Adrenal gland (tissue), 12 donors: ENCODE measurements around the gene MTOR. TPM values are rescaled to one million over a fixed set of nuclear protein-coding genes. Genes with fewer than 3 reads are reported as not detected.

Source experiments
- DNase-seq, 7 donors: peaks; one replicate each; pipeline ENCODE4 v3.0.0-alpha.2; 2019 to 2020
- H3K27ac ChIP-seq, 5 donors: fragments of 200-600 bp; sonication (generic) in 4 of 5; 1 replicate in 3 of 5; 2 replicates in 2 of 5; pipeline versions ENCODE4 v1.5.1 to v1.8.0; 2016 to 2020; ENCODE audit warnings: mild to moderate bottlenecking in 1 of 5
- H3K27me3 ChIP-seq: fragments of 200-600 bp; 2 replicates; pipeline ENCODE4 v1.8.0; 2021
- H3K36me3 ChIP-seq, 2 donors: fragments of 200-600 bp; replicated peaks in 1 of 2; 1 replicate in 1 of 2; 2 replicates in 1 of 2; pipeline versions ENCODE4 v1.5.1 to v1.8.0; 2018 to 2022
- H3K4me1 ChIP-seq, 2 donors: fragments of 200-600 bp; replicated peaks in 1 of 2; 1 replicate in 1 of 2; 2 replicates in 1 of 2; pipeline versions ENCODE4 v1.5.1 to v1.8.0; 2018 to 2021
- H3K4me3 ChIP-seq, 4 donors: fragments of 200-600 bp; sonication (generic) in 3 of 4; one replicate each; pipeline ENCODE4 v1.5.1; 2016 to 2018
- H3K9me3 ChIP-seq, 3 donors: fragments of 200-600 bp; sonication (generic) in 1 of 3; replicated peaks in 1 of 3; 1 replicate in 2 of 3; 2 replicates in 1 of 3; pipeline versions ENCODE4 v1.5.1 to v1.8.0; 2016 to 2021
- CTCF ChIP-seq, 6 experiments: fragments of 450-650 bp in 4 of 6; fragments of 200-600 bp in 2 of 6; sonication (generic) in 1 of 6; IDR thresholded peaks; 1 replicate in 5 of 6; 2 replicates in 1 of 6; pipeline versions ENCODE4 v1.5.1 to v1.8.0; 2016 to 2021; ENCODE audit warnings: antibody characterized with exemption in 6 of 6, mild to moderate bottlenecking in 2 of 6, moderate library complexity in 1 of 6
- POLR2A ChIP-seq, 2 donors: fragments of 450-650 bp; IDR thresholded peaks; one replicate each; pipeline ENCODE4 v1.6.1; 2017; ENCODE audit warnings: antibody characterized with exemption in 2 of 2, mild to moderate bottlenecking in 2 of 2, moderate library complexity in 1 of 2
- WGBS, 4 donors: extraction: QIAGEN DNeasy Blood & Tissue Kit in 2 of 4; methylation state at CpG; one replicate each; pipeline versions ENCODE4 v1.1.5 to v1.1.7; 2013 to 2017; 5-methylcytosine and 5-hydroxymethylcytosine counted together
- intact Hi-C, 2 donors: fragments of 100-400 bp; cut with DNase I; formaldehyde crosslinking; loops; one replicate each; pipeline versions ENCODE4 v1.14.1 to v1.15.0; 2022 to 2023
- polyA plus RNA-seq, 3 donors: library from polyadenylated mRNA; stranded (reverse); fragments of 200-250 nt in 2 of 3; fragments of 350-450 nt in 1 of 3; fragmentation: Illumina TruSeq in 1 of 3; extraction: RNeasy Lipid Tissue Mini Kit (QIAGEN cat#74804) in 1 of 3; gene quantifications; one replicate each; pipeline ENCODE4 v1.2.3, GENCODE V29; 2013 to 2014
- total RNA-seq, 9 donors: library from RNA; depleted of rRNA in 4 of 9; stranded (reverse); fragments of >200 nt in 4 of 9; fragments of 120-200 nt in 1 of 9; fragmentation: NEBNext Ultra II Directional in 1 of 9; extraction: Animal tissue kit (Norgen Biotek cat#: 25700) in 1 of 9; gene quantifications; one replicate each; pipeline versions ENCODE4 v1.1.0 to v1.2.4, GENCODE V29; 2013 to 2023
- donor health status: healthy with polysubstance abuse.
- donor health status: Bipolar disorder and iron deficiency.
- donor health status: DM: yes; HTN: yes; CAD: no.
- donor health status: DM: no; HTN: no; CAD: no.
- donor health status: DM: no; HTN: no; CAD: no.
- donor health status: DM: yes; HTN: yes; CAD: no.

MTOR gene
- total and polyA plus RNA-seq, 12 donors = 21.4 to 45.3 (median 33.4) TPM

DNA sequence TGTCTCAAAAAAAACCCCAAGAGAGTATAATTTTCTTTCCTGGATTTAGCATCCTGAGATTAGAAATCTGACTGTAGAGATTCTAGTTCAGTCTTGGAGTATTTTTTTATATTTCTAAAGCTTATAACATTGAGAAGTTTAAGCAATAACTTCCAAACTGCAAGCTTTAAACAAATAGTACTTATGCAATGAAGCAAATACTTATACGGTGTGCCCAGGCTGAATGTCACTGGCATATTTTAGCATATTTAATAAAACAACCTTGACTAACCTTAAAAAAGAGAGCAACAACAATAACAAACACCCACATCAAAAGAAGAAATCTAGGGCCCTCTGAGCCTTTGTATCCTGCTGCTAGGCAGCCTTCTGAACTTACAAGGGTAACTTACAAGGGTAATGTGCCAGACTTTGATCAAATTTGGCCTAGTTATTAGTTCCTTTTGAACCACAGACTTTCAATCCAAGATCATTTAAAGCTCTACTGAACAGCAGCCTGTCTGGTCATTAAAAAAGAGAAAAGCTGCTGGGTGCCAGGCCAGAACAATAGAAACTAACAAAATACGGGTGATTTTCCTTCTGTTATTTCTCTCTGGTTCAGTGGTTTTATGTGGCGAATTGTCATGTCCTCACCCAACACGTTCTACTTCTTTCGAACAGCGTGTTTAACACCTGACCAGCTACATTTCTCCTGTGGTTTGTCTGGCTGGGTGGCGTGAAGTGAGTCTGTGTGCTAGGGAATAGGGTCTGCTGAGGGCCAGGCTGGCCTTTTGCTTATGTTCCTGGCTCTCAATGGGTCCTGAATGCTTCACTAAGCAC, 16.2 kb downstream of the MTOR start:
- no peak for TF ChIP-seq POLR2A (IDR thresholded peaks at IDR 0.05)
- TF ChIP-seq CTCF (IDR thresholded peaks at IDR 0.05) = no peak

DNA sequence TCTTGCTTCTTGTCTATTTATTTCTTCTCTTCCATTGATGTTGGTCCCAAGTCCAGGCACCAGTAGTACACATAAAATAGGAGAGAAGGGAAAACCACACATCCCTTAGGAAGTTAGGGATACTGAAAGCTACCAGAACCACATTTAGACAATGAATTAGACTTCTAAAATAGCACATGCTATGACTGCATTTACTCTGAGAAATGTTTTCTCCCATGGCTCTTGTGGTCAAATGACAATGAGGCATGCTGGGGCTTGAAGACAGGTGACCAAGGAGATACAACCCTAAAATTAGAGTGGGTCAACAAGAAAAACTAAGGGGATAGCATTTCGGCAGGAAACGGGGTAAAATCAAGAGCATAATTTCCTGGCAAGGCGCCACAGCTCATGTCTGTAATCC, 17.1 kb downstream of the MTOR start:
- WGBS, 4 donors = 77 to 93% (median 92%) methylated on average over 3 of the region's 3 CpGs
- Histone ChIP-seq H3K27ac (no peak overlapping the region), H3K4me3 (no peak overlapping the region), H3K36me3 (peaks cover 0 to 58% of the 10 kb centered on the region in 2 donors), H3K4me1 (no peaks in the 10 kb centered on the region), H3K9me3 (no peaks in the 10 kb centered on the region), H3K27me3 (no peaks in the 10 kb centered on the region)
- DNase-seq = no peak
- TF ChIP-seq CTCF (IDR thresholded peaks at IDR 0.05) = no peak
- TF ChIP-seq POLR2A (IDR thresholded peaks at IDR 0.05) = no peak
- intact Hi-C loops = loop anchor here in 1 of 2 donors (5.0 kb wide), 1 partner anchor 397 kb away; no protein-coding TSS in a partner anchor

More for the DNA sequence above, 16.2 kb downstream of the MTOR start:
- no peaks in the 10 kb centered on the region for H3K4me1 ChIP-seq
- no peak overlapping the region for H3K4me3 ChIP-seq
- intact Hi-C loops = loop anchor here in 1 of 2 donors (5.0 kb wide), 1 partner anchor 396 kb away; no protein-coding TSS in a partner anchor
- 79 to 88% (median 84%) methylated on average over 7 of the region's 7 CpGs for WGBS, 4 donors
- no peak overlapping the region for H3K27ac ChIP-seq
- peaks cover 0 to 49% of the 10 kb centered on the region in 2 donors for H3K36me3 ChIP-seq
- DNase-seq = no peak
- H3K27me3 ChIP-seq = no peaks in the 10 kb centered on the region
- H3K9me3 ChIP-seq = no peaks in the 10 kb centered on the region

GRCh38 chr1:11238311-11238710, 24.0 kb downstream of the MTOR start:
- no peak for TF ChIP-seq POLR2A (IDR thresholded peaks at IDR 0.05)
- no peak for TF ChIP-seq CTCF (IDR thresholded peaks at IDR 0.05)
- Histone ChIP-seq H3K4me1 (no peaks in the 10 kb centered on the region), H3K27me3 (no peaks in the 10 kb centered on the region), H3K27ac (no peak overlapping the region), H3K36me3 (peaks cover 0 to 94% of the 10 kb centered on the region in 2 donors), H3K9me3 (no peaks in the 10 kb centered on the region), H3K4me3 (no peak overlapping the region)
- intact Hi-C loops = loop anchor here in 1 of 2 donors (10.0 kb wide), 1 partner anchor 114 kb away; no protein-coding TSS in a partner anchor
- DNase-seq = no peak
- WGBS, 4 donors = 95 to 96% (median 95%) methylated on average over 7 of the region's 7 CpGs

- intact Hi-C loops = loop anchor here in 1 of 2 donors (10.0 kb wide), 1 partner anchor 113 kb away; no protein-coding TSS in a partner anchor
- TF ChIP-seq POLR2A (IDR thresholded peaks at IDR 0.05) = no peak
- TF ChIP-seq CTCF (IDR thresholded peaks at IDR 0.05) = no peak
- H3K4me1 ChIP-seq = no peaks in the 10 kb centered on the region
- DNase-seq = no peak
- H3K27me3 ChIP-seq = no peaks in the 10 kb centered on the region
- H3K4me3 ChIP-seq = no peak overlapping the region
- peak overlapping the region in 1 of 5 donors; percentile 21 for H3K27ac ChIP-seq
- 67 to 81% (median 76%) methylated on average over 6 of the region's 6 CpGs for WGBS, 4 donors
- no peaks in the 10 kb centered on the region for H3K9me3 ChIP-seq
- peaks cover 0 to 93% of the 10 kb centered on the region in 2 donors for H3K36me3 ChIP-seq
Observed at GRCh38 chr1:11237356-11237755, 25.0 kb downstream of the MTOR start.
